WTC11 (cell line): Measurements from ENCODE around the gene GLS. TPM values are rescaled to one million over a fixed set of nuclear protein-coding genes. Genes with fewer than 3 reads are reported as not detected.

Experiments
- ATAC-seq: fragments of 200-7000 bp; cut with Tn5 transposase; 2 replicates; pipeline ENCODE4 v1.10.0; 2021; ENCODE audit warnings: mild to moderate bottlenecking, moderate library complexity
- CTCF ChIA-PET: fragments of 300-600 bp; sonication (Branson Sonifier 250); formaldehyde crosslinking; loops from one replicate; lab custom pipeline; 2021; ENCODE audit warnings: antibody characterized with exemption; lab: Charles Lee
- POLR2A ChIA-PET: fragments of 350-600 bp; sonication (Branson Sonifier 250); formaldehyde crosslinking; loops from one replicate; lab custom pipeline; 2021; ENCODE audit warnings: antibody characterized with exemption; lab: Charles Lee
- DNase-seq: peaks from one replicate; pipeline ENCODE4 v3.0.0; 2021; ENCODE audit warnings: low spot score
- H3K27ac Mint-ChIP-seq: 2 replicates; pipeline ENCODE4 v1.8.0; 2021; ENCODE audit warnings: mixed read lengths
- H3K27me3 Mint-ChIP-seq: 2 replicates; pipeline ENCODE4 v1.8.0; 2021; ENCODE audit warnings: low read depth, mild to moderate bottlenecking, moderate library complexity, mixed read lengths
- H3K36me3 Mint-ChIP-seq: 2 replicates; pipeline ENCODE4 v1.8.0; 2021; ENCODE audit warnings: mixed read lengths
- H3K4me1 Mint-ChIP-seq: 2 replicates; pipeline ENCODE4 v1.8.0; 2022; ENCODE audit warnings: mixed read lengths
- H3K4me3 Mint-ChIP-seq: 2 replicates; pipeline ENCODE4 v1.8.0; 2021; ENCODE audit warnings: mild to moderate bottlenecking, moderate library complexity, mixed read lengths
- H3K9me3 Mint-ChIP-seq: 2 replicates; pipeline ENCODE4 v1.8.0; 2021; ENCODE audit warnings: mixed read lengths
- CREM ChIP-seq: sonication (generic); formaldehyde crosslinking; IDR thresholded peaks from 2 replicates; pipeline ENCODE4 v1.8.1; 2022; ENCODE audit warnings: mild to moderate bottlenecking, missing genetic modification reagents, moderate library complexity
- FOXP1 ChIP-seq: sonication (generic); formaldehyde crosslinking; IDR thresholded peaks from 2 replicates; pipeline ENCODE4 v1.8.0; 2022; ENCODE audit warnings: missing genetic modification reagents, mild to moderate bottlenecking, moderate library complexity, borderline replicate concordance
- SMAD3 ChIP-seq: sonication (generic); formaldehyde crosslinking; IDR thresholded peaks from 2 replicates; pipeline ENCODE4 v1.8.0; 2022; ENCODE audit warnings: missing genetic modification reagents, mild to moderate bottlenecking, borderline replicate concordance
- SOX15 ChIP-seq: fragments of 250-450 bp; sonication (Bioruptor Pico); IDR thresholded peaks from 2 replicates; pipeline ENCODE4 v1.9.0; 2021; ENCODE audit warnings: mild to moderate bottlenecking
- TP53 ChIP-seq: sonication (generic); formaldehyde crosslinking; IDR thresholded peaks from 2 replicates; pipeline ENCODE4 v1.8.1; 2023; ENCODE audit warnings: mild to moderate bottlenecking, missing genetic modification reagents
- ZBTB21 ChIP-seq: sonication (generic); formaldehyde crosslinking; IDR thresholded peaks from 2 replicates; pipeline ENCODE4 v1.8.1; 2023; ENCODE audit warnings: mild to moderate bottlenecking, missing genetic modification reagents, borderline replicate concordance
- ZNF121 ChIP-seq: sonication (generic); formaldehyde crosslinking; IDR thresholded peaks from 2 replicates; pipeline ENCODE4 v1.8.0; 2023; ENCODE audit warnings: missing genetic modification reagents
- ZNF219 ChIP-seq: sonication (generic); formaldehyde crosslinking; IDR thresholded peaks from 2 replicates; pipeline ENCODE4 v1.8.0; 2023; ENCODE audit warnings: missing genetic modification reagents, mild to moderate bottlenecking, borderline replicate concordance
- ZNF317 ChIP-seq: sonication (generic); formaldehyde crosslinking; IDR thresholded peaks from 2 replicates; pipeline ENCODE4 v1.8.1; 2023; ENCODE audit warnings: low read depth, mild to moderate bottlenecking, moderate library complexity, missing genetic modification reagents, borderline replicate concordance
- ZNF396 ChIP-seq: fragments of 250-450 bp; sonication (Bioruptor Pico); IDR thresholded peaks from 2 replicates; pipeline ENCODE4 v1.8.0; 2021; ENCODE audit warnings: mild to moderate bottlenecking, moderate library complexity, borderline replicate concordance
- total RNA-seq: library from RNA; stranded (reverse); gene quantifications from 3 replicates; pipeline ENCODE4 v1.2.3, GENCODE V29; 2021
- TF ChIP-seq, protein P1 (sequence below): sonication (generic); formaldehyde crosslinking; conservative IDR thresholded peaks from 2 replicates; pipeline ENCODE4 v1.8.1; 2023; ENCODE audit warnings: mild to moderate bottlenecking, low read depth, missing genetic modification reagents, moderate library complexity
- TF ChIP-seq, protein P2 (sequence below): sonication (generic); formaldehyde crosslinking; IDR thresholded peaks from 2 replicates; pipeline ENCODE4 v1.8.1; 2023; ENCODE audit warnings: mild to moderate bottlenecking, missing genetic modification reagents
- TF ChIP-seq, protein P3 (sequence below): fragments of 250-450 bp; sonication (Bioruptor Pico); IDR thresholded peaks from 2 replicates; pipeline ENCODE4 v1.8.0; 2021; ENCODE audit warnings: mild to moderate bottlenecking
- TF ChIP-seq, protein P4 (sequence below): sonication (generic); formaldehyde crosslinking; IDR thresholded peaks from 2 replicates; pipeline ENCODE4 v1.8.1; 2022; ENCODE audit warnings: missing genetic modification reagents, borderline replicate concordance
- TF ChIP-seq, protein P5 (sequence below): sonication (generic); formaldehyde crosslinking; IDR thresholded peaks from 2 replicates; pipeline ENCODE4 v1.8.1; 2023; ENCODE audit warnings: mild to moderate bottlenecking, moderate library complexity, missing genetic modification reagents
- TF ChIP-seq, protein P6 (sequence below): sonication (generic); formaldehyde crosslinking; IDR thresholded peaks from 2 replicates; pipeline ENCODE4 v1.8.0; 2022; ENCODE audit warnings: mild to moderate bottlenecking, missing genetic modification reagents

The GLS gene
- total RNA-seq, 1 experiment from 2014 or later = 115 TPM

DNA sequence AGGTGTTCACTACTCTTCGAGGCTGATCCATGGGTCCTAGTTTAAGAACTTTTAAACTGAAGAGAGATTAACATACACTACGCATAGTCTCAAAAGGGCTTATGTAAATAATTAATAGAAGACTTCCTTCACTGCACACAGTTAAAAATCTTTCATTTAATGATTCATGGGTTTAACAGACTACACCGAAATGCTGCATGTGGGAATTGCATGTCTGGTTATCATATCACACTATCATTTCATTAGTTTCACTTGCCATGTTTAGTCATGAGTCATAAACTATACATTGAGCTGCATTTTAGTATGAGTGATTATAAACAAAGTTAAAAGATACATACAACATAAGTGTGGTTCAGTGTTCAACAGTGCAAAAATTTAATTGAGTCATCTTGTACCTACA is 31.2 kb downstream of the GLS start (continued):
- TF ChIP-seq, protein P1, sequence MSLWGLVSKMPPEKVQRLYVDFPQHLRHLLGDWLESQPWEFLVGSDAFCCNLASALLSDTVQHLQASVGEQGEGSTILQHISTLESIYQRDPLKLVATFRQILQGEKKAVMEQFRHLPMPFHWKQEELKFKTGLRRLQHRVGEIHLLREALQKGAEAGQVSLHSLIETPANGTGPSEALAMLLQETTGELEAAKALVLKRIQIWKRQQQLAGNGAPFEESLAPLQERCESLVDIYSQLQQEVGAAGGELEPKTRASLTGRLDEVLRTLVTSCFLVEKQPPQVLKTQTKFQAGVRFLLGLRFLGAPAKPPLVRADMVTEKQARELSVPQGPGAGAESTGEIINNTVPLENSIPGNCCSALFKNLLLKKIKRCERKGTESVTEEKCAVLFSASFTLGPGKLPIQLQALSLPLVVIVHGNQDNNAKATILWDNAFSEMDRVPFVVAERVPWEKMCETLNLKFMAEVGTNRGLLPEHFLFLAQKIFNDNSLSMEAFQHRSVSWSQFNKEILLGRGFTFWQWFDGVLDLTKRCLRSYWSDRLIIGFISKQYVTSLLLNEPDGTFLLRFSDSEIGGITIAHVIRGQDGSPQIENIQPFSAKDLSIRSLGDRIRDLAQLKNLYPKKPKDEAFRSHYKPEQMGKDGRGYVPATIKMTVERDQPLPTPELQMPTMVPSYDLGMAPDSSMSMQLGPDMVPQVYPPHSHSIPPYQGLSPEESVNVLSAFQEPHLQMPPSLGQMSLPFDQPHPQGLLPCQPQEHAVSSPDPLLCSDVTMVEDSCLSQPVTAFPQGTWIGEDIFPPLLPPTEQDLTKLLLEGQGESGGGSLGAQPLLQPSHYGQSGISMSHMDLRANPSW (CRISPR knock-in tag) = no peak
- TF ChIP-seq, protein P2, sequence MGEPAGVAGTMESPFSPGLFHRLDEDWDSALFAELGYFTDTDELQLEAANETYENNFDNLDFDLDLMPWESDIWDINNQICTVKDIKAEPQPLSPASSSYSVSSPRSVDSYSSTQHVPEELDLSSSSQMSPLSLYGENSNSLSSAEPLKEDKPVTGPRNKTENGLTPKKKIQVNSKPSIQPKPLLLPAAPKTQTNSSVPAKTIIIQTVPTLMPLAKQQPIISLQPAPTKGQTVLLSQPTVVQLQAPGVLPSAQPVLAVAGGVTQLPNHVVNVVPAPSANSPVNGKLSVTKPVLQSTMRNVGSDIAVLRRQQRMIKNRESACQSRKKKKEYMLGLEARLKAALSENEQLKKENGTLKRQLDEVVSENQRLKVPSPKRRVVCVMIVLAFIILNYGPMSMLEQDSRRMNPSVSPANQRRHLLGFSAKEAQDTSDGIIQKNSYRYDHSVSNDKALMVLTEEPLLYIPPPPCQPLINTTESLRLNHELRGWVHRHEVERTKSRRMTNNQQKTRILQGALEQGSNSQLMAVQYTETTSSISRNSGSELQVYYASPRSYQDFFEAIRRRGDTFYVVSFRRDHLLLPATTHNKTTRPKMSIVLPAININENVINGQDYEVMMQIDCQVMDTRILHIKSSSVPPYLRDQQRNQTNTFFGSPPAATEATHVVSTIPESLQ = no peak
- TF ChIP-seq, protein P3, sequence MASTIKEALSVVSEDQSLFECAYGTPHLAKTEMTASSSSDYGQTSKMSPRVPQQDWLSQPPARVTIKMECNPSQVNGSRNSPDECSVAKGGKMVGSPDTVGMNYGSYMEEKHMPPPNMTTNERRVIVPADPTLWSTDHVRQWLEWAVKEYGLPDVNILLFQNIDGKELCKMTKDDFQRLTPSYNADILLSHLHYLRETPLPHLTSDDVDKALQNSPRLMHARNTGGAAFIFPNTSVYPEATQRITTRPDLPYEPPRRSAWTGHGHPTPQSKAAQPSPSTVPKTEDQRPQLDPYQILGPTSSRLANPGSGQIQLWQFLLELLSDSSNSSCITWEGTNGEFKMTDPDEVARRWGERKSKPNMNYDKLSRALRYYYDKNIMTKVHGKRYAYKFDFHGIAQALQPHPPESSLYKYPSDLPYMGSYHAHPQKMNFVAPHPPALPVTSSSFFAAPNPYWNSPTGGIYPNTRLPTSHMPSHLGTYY (CRISPR knock-in tag) = no peak
- TF ChIP-seq ZNF396 = no peak
- no peak for TF ChIP-seq ZNF317 (CRISPR knock-in tag)
- no peak for TF ChIP-seq FOXP1 (CRISPR knock-in tag)
- TF ChIP-seq, all 79 proteins: peak for 0

DNA sequence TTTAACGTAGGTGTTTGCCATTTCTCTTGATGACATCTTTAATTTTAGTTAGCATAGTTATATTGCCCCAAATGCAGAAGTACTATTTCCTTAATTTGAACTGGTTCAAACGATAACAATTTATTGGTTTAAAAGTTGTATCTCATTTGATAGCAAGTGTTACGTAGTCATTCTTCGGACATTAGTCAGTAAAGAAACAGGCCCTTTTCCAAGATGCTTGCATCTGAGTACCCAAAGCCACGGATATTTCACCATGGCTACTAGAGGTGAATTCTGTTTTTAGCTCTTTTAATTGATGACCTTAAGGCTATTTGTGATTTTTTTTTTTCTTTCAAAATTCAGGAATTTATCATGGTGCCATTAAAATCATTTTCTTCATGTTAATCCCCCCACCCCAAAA is 32.1 kb downstream of the GLS start:
- CTCF ChIA-PET = no interaction called here
- Mint-ChIP-seq H3K4me1 (no peaks in the 10 kb centered on the region), H3K36me3 (peaks cover 41% of the 10 kb centered on the region), H3K27ac (no peak overlapping the region), H3K9me3 (no peaks in the 10 kb centered on the region), H3K4me3 (no peak overlapping the region), H3K27me3 (no peaks in the 10 kb centered on the region)
- POLR2A ChIA-PET = no interaction called here
- ATAC-seq = no peak
- TF ChIP-seq, protein P4, sequence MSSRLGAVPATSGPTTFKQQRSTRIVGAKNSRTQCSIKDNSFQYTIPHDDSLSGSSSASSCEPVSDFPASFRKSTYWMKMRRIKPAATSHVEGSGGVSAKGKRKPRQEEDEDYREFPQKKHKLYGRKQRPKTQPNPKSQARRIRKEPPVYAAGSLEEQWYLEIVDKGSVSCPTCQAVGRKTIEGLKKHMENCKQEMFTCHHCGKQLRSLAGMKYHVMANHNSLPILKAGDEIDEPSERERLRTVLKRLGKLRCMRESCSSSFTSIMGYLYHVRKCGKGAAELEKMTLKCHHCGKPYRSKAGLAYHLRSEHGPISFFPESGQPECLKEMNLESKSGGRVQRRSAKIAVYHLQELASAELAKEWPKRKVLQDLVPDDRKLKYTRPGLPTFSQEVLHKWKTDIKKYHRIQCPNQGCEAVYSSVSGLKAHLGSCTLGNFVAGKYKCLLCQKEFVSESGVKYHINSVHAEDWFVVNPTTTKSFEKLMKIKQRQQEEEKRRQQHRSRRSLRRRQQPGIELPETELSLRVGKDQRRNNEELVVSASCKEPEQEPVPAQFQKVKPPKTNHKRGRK = no peak
- TF ChIP-seq CREM (CRISPR knock-in tag) (no peak), SMAD3 (CRISPR knock-in tag) (no peak), SOX15 (CRISPR knock-in tag) (no peak), ZBTB21 (CRISPR knock-in tag) (no peak)
- TF ChIP-seq, protein P5, sequence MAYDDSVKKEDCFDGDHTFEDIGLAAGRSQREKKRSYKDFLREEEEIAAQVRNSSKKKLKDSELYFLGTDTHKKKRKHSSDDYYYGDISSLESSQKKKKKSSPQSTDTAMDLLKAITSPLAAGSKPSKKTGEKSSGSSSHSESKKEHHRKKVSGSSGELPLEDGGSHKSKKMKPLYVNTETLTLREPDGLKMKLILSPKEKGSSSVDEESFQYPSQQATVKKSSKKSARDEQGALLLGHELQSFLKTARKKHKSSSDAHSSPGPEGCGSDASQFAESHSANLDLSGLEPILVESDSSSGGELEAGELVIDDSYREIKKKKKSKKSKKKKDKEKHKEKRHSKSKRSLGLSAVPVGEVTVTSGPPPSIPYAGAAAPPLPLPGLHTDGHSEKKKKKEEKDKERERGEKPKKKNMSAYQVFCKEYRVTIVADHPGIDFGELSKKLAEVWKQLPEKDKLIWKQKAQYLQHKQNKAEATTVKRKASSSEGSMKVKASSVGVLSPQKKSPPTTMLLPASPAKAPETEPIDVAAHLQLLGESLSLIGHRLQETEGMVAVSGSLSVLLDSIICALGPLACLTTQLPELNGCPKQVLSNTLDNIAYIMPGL = no peak
- TF ChIP-seq, protein P6, sequence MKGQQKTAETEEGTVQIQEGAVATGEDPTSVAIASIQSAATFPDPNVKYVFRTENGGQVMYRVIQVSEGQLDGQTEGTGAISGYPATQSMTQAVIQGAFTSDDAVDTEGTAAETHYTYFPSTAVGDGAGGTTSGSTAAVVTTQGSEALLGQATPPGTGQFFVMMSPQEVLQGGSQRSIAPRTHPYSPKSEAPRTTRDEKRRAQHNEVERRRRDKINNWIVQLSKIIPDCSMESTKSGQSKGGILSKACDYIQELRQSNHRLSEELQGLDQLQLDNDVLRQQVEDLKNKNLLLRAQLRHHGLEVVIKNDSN (CRISPR knock-in tag) = no peak
- no peak for DNase-seq

DNA sequence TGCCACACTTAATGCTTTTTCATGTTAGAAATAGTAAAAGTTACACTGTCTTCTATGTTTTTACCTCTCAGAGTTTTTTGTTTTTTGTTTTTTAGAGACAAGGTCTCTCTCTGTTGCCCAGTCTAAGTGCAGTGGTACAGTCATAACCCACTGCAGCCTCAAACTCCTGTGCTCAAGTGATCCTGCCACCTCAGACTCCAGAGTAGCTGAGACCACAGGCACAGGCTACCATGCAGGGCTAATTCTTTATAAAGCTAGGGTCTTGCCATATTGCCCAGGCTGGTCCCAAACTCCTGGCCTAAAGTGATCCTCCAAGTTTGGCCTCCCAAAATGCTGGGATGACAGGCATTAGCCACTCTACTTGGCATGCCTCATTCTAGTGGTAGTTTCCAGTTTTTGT is 33.1 kb downstream of the GLS start:
- no peaks in the 10 kb centered on the region for H3K4me1 Mint-ChIP-seq
- H3K27ac Mint-ChIP-seq = 0 out of 2 replicates have a peak overlapping the region, but pooled peaks have one; percentile 57
- no peaks in the 10 kb centered on the region for H3K27me3 Mint-ChIP-seq
- CTCF ChIA-PET = no interaction called here
- H3K4me3 Mint-ChIP-seq = no peak overlapping the region
- TF ChIP-seq ZNF219 (CRISPR knock-in tag) (no peak), ZNF121 (CRISPR knock-in tag) (peak; percentile 58; the same call in 1 of the 2 replicates), TP53 (CRISPR knock-in tag) (no peak), ZBTB21 (CRISPR knock-in tag) (no peak), ZNF396 (no peak)
- TF ChIP-seq, all 79 proteins: peak for 1
- no peaks in the 10 kb centered on the region for H3K9me3 Mint-ChIP-seq
- POLR2A ChIA-PET = no interaction called here
- ATAC-seq = no peak
- peaks cover 43% of the 10 kb centered on the region for H3K36me3 Mint-ChIP-seq
- no peak for DNase-seq
